Stimulated activated CD8-positive, alpha-beta memory T cell treated with anti-CD3 and anti-CD28 coated beads, Interleukin-4, amount 100 ng/mL, for 4 hours (primary cell): ENCODE results near the gene GPR34.
A peak's percentile ranks its signal among the peaks of the same experiment; 100 is the strongest.

ENCODE experiments used
- DNase-seq, 2 donors: peaks; one replicate each; pipeline ENCODE4 v3.0.0-alpha.2; 2020; ENCODE audit warnings: low read depth in 2 of 2, low spot score in 1 of 2

The GPR34 gene

DNA sequence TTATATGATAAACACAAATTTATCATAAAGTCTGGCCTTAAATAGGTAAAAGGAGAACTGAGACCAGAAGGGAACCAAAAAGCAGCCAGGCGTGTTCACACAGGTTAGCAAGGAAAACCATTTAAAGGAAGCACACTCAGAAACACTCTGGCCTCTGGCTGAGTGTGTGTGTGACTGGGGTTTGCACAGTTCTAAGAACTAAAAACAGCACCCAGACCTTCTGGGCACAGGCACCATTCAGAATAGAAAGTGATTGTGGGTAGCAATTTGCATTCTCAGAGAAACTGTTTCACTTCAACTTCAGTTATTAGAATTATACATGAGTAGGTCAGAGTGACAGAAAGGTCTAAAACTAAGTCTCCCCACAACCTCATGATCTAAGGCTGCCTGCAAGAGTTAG is 45.2 kb downstream of the GPR34 start:
- no peak for DNase-seq

DNA sequence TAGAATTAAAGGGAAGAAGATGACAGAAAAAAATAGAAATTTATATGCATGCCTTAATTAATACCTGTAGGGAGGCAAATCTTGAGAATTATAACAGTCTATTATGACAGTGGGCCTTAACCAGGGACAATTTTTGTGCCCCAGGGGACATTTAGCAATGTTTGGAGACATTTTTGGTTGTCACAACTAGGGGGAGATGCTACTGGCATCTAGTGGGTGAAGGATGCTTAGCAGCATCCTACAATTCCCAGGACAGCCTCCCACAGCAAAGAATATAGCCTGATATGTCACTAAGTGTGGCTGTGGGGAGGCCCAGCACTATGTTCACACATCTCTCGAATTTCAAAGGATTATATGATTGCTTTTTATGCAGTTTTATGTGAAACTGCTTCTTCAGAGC is 45.8 kb downstream of the GPR34 start:
- no peak for DNase-seq

DNA sequence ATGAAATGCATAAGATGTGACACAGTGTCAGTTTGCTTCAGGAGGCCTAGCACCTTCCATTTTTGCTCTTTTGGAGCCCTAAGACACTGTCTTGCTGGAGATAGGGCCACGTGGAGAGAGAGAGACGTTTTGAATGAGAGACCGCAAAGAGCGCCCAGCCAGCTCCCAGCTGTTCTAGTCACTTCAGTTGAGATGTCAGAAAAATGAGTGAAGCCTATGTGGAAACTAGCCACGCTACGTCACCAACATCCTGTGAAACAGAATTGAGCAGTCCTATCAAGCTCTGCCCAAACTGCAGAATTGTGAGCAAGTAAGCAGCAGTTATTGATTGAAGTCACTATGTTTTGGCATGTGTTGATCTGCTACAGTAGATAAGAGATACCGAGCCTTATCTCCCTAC is 48.3 kb downstream of the GPR34 start:
- DNase-seq = peak in 1 of 2 donors; percentile 4

DNA sequence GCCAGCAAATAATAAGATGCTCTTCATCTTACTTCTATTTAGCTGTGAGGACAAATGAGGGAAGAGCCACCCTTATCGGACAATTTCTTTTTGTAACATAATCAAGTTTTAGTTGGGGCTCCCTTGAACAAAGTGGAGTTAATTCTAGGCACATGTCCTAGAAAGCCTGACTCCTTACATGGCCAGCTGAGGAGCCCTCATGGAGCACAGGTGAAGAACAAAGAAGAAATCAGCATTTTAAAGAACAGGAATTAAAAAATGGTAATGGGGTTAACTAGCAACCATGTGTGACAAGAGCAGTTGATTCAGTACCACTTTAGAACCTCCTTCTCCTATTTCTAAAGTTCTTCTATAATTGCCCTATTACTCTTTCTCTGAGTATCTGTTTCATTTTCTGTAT is 51.1 kb downstream of the GPR34 start:
- DNase-seq = no peak
